Vagina (tissue), 2 donors: Measurements from ENCODE around the gene GSTM1.

Experiments
- POLR2AphosphoS5 ChIP-seq, 2 donors: sonication (generic); formaldehyde crosslinking; IDR thresholded peaks; one replicate each; pipeline ENCODE4 v1.9.0; 2017; ENCODE audit warnings: antibody characterized with exemption in 2 of 2, mild to moderate bottlenecking in 2 of 2, low read depth in 1 of 2; ENCODE audit not compliant: insufficient read depth in 1 of 2
- TF ChIP-seq, protein P1 (sequence below), 3 experiments: fragments of 450-650 bp in 2 of 3; fragments of 200-600 bp in 1 of 3; sonication (generic) in 1 of 3; IDR thresholded peaks; one replicate each; pipeline ENCODE4 v1.5.1; 2017 to 2019; ENCODE audit warnings: antibody characterized with exemption in 3 of 3, mild to moderate bottlenecking in 2 of 3, moderate library complexity in 2 of 3

DNA sequence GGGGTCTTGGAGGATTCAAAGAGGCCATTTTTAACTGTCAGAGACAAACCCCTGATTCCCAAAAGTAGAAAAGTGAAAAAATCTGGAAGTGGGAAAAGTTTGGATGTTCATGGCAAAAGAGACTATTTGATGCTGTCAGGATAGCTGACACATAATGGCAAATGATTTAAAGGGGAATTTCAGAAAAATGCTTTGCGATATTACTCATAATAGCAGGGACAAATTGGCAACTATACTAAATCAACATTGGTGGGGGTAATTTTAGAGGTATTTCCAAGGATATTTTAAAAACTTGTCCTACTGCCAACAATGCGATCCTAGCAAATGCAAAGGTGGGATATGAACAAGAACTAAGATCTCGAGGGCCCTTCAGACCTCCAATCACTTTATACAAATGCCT is 37.0 kb upstream of the GSTM1 start:
- TF ChIP-seq, protein P1, sequence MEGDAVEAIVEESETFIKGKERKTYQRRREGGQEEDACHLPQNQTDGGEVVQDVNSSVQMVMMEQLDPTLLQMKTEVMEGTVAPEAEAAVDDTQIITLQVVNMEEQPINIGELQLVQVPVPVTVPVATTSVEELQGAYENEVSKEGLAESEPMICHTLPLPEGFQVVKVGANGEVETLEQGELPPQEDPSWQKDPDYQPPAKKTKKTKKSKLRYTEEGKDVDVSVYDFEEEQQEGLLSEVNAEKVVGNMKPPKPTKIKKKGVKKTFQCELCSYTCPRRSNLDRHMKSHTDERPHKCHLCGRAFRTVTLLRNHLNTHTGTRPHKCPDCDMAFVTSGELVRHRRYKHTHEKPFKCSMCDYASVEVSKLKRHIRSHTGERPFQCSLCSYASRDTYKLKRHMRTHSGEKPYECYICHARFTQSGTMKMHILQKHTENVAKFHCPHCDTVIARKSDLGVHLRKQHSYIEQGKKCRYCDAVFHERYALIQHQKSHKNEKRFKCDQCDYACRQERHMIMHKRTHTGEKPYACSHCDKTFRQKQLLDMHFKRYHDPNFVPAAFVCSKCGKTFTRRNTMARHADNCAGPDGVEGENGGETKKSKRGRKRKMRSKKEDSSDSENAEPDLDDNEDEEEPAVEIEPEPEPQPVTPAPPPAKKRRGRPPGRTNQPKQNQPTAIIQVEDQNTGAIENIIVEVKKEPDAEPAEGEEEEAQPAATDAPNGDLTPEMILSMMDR (IDR thresholded peaks at IDR 0.05), result no peak
- TF ChIP-seq POLR2AphosphoS5 (IDR thresholded peaks at IDR 0.05; ENCODE audit: insufficient read depth in 1 of 2, low read depth in 1 of 2), result no peak
